Muscle of back (tissue), 11 donors: ENCODE data around the gene SLC25A13. TPM values are rescaled to one million over a fixed set of nuclear protein-coding genes. Genes with fewer than 3 reads are reported as not detected.
"Not testable (repeated sequence)": the region's sequence is repeated elsewhere in the genome, so short reads cannot be mapped to it uniquely, and the experiment has no call there.

Source experiments
- DNase-seq, 3 donors: peaks; one replicate each; pipeline versions ENCODE4 v3.0.0 to v3.0.0-alpha.2; 2013
- polyA plus RNA-seq, 10 donors: library from polyadenylated mRNA; unstranded; fragments of 120-200 nt; gene quantifications; one replicate each; pipeline ENCODE4 v1.2.1, GENCODE V29; 2013; ENCODE audit not compliant: insufficient read length in 10 of 10

Gene SLC25A13
- polyA plus RNA-seq, 10 donors = 9.4 to 15.2 (median 11.8) TPM

- DNase-seq = no peak
These were observed 160.0 kb downstream of the SLC25A13 start for GRCh38 chr7:96161897-96162296.

- no peak for DNase-seq
These were observed 164.0 kb downstream of the SLC25A13 start for GRCh38 chr7:96157856-96158255.

GRCh38 chr7:96154506-96154905, 167.4 kb downstream of the SLC25A13 start:
- not testable (repeated sequence) for DNase-seq

- DNase-seq = no peak
These were observed 169.2 kb downstream of the SLC25A13 start for GRCh38 chr7:96152706-96153105.

DNA sequence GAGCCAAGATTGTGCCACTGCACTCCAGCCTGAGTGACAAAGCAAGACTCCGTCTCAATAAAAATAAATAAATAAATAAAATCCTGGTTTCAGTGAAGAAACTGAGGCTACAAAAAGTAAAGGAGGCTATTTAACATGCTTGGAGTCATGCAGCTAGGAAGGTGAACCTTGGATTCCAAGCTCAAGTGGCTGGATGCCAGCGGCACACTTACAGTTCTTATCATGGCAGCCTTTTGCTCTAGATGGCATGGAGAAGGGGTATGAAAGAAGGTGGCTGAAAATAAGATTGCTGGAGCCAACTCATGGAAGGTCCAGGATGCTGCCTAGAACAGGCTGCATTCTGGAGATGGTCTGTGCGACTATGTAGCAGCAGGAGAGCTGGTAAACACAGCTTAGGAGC, 170.0 kb downstream of the SLC25A13 start:
- no peak for DNase-seq

DNA sequence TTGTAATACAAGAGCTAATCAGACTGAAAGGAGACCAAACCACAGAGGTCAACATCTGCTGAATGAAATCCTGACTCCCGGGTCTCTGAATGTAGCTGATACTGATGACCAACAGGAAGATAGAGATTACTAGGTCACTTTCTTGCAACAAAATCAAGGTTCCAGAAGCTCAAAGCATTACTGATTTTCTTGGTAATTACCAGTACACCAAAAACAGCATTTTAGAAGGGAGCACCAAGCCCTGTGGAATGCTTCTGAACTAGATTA, 177.7 kb downstream of the SLC25A13 start:
- DNase-seq = no peak

- DNase-seq = no peak
These were observed 178.2 kb downstream of the SLC25A13 start for GRCh38 chr7:96143495-96144259.

DNA sequence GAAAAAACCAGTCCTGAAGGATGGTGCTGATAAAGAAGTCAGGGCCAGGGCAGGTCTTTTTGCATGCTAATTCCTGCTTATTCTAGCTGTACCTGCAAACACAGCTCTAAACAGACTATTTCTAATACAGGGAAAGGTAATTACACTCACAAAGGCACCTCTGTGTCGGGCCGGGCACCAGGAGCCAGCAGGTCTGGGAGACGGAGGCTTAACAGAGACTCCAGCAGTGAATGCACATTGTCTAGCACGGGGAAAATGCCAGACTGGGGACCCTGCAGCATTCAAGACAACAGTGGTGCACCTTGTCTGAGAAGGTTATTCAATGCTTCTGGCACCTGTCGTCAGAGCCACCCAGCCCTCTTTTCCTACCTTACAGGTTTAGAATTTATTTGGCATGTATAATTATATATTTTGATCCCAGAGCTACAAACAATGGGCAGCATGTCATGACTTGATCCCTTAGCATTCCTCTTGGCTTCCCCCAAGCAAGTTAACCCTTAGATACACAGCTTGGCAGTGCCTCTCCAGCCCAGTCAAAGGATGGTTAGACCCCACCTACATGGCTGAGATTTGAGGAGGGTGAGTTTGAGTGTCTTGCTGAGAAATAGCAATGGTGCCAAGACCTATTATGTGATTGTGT, 185.2 kb downstream of the SLC25A13 start:
- DNase-seq = no peak

- DNase-seq = no peak
These were observed 186.7 kb downstream of the SLC25A13 start for GRCh38 chr7:96135241-96135640.

GRCh38 chr7:96131525-96131924, 190.4 kb downstream of the SLC25A13 start:
- no peak for DNase-seq

GRCh38 chr7:96127746-96128145, 194.2 kb downstream of the SLC25A13 start:
- no peak for DNase-seq

DNA sequence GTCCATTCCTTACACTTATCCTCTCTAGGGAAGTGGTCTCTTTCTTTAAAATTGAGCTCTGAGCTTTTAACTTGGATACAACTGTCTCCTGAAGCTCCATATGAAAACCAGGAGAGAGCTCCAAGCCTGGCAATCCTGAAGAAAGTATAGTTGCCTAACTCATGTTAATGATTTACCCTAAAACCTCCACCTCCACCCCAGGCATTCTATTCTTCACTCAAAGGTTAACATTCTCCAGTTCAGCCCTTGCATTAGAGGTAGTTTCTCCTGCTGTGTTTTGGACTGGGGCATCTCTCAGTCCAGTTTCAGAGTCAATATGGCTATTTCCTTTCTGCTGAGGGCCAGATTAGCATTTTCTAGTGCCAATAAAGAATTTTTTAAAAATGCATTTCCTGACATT, 195.5 kb downstream of the SLC25A13 start:
- no peak for DNase-seq

- DNase-seq = peak in 1 of 3 donors; percentile 3
These were observed 199.2 kb downstream of the SLC25A13 start for GRCh38 chr7:96122746-96123145.

- no peak for DNase-seq
These were observed 200.1 kb downstream of the SLC25A13 start for GRCh38 chr7:96121752-96122151.

DNA sequence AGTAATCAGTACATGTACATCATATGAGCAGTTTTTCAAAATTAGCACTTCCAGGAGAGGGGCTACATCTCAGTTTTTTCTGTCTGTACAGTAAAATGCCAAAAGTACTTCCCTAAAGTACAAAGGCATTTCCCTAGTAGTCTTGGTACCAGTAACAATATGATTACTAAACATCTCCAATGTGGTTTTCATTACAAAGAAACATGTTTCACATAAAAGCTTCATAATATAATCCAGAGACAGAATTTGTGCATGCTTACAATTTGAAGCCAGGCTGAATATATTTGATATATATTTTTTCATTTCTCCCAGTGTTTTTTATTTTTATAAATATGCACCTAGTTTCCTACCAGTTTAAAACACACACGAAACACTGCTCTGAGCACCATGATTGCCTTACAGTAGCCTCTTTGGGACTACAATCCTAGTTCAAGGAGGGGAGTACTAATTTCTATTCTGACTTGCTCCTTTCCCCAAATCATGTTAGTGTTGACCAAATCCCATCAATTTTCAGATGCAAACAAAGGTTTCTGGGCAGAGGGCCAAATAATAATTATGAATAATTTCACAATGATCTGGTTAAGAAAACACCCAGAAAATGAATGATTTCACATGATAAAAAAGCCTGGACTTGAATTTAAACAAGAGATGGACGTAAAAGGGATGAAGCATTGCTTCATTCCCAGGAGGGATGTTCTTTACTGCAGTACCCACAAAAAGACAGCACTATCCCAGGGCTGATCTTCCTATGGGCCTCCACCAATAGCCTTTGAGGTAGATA, 201.3 kb downstream of the SLC25A13 start:
- peak in 1 of 3 donors; percentile 7 for DNase-seq

DNA sequence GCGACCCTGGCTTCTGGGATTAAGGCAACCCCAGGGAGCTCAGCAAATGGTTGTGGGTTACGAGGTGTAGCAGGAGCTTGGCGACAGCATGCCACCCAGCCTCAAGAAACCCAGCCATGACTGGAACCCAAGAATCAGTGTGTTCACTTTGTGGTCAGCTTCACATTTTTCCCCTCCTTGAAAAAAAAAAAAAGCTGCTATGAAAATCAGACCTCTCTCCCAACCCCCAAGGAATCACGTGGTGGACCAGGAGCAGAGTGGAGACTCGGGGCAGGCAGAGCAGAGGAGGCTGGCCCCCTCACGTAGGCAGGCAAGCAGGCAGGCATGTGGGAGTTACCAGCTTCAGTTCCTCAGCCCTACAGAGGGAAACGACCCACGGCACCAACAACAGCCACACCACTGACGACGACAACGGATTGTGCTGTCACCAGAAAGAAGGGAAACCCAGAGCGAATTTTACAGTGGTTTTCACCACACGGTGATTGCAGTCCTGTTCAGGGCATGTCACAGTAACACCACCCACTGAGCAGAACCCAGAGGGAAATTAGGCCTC, 203.4 kb downstream of the SLC25A13 start:
- no peak for DNase-seq

DNA sequence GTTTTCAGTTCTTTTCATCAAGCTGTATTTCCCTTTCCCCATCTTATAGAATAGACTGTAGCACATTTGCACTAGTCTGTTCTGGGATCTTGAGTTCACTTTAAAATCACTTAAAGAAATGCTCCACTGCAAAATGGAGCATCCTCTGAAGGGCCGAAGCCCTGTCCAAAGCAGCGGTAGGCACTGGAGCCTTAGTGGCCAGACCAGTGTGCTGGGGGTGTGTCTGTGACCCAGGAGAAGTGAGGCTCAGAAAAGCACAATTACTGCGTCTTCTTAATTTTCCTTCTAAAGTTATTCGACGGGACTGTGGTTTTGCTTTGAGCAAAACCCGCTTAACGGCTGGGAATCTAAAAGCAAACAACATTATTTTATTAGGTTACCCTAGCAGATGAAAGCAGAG, 205.7 kb downstream of the SLC25A13 start:
- DNase-seq = no peak

- DNase-seq = no peak
These were observed 207.7 kb downstream of the SLC25A13 start for GRCh38 chr7:96114190-96114589.

GRCh38 chr7:96111405-96111804, 210.5 kb downstream of the SLC25A13 start:
- no peak for DNase-seq

GRCh38 chr7:96104984-96105383, 216.9 kb downstream of the SLC25A13 start:
- DNase-seq = no peak

DNA sequence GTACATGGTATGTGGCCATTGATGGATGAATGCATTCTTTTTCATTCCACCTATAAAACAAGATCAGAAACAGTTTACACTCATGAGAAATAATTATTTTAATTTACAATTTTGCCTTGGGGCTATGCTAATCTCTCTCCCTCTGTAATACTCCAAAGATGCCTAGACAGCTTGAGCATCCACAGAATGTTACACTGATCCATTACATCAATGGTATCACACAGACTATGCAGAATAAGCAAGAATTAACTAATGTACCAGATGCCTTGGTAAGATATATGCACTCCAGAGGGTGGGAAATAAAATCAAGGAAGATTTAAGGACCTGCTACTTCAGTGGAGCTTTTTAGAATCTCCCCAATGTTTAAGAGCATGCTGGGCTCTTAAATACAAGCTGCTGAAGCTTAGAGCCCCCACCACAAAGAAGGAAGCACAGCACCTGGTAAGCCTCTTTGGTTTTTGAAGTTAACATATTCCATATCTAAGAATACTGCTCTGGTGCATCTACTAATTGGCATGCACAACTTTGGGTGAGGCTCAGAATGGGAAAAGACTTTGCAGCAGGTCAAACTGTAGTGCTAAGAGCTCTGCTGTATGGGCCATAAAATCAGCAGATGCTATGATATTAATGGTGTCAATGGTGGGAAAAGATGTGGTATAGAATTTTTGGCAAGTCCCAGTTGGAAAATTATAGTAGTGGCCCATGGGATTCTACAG, 219.6 kb downstream of the SLC25A13 start:
- no peak for DNase-seq

- no peak for DNase-seq
These were observed 221.2 kb downstream of the SLC25A13 start for GRCh38 chr7:96100737-96101136.
